Pancreas (tissue), 10 donors: Measurements from ENCODE around the gene ASGR1. TPM values are rescaled to one million over a fixed set of nuclear protein-coding genes. Genes with fewer than 3 reads are reported as not detected.

ENCODE experiments used
- ATAC-seq, 4 donors: fragments of 200-7000 bp; cut with Tn5 transposase; one replicate each; pipeline versions ENCODE4 v1.8.0 to v1.9.1; 2020; ENCODE audit warnings: mild to moderate bottlenecking in 4 of 4, moderate library complexity in 4 of 4
- DNase-seq, 6 donors: peaks; one replicate each; pipeline ENCODE4 v3.0.0-alpha.2; 2020
- FAIRE-seq: peaks from 2 replicates; lab custom pipeline; 2012; peaks lifted over from hg19 to GRCh38; lab: Jason Lieb, UNC
- H3K27ac ChIP-seq, 4 donors: fragments of 200-600 bp; sonication (generic); 1 replicate in 3 of 4; 2 replicates in 1 of 4; pipeline versions ENCODE4 v1.5.0 to v1.8.0; 2020
- H3K27me3 ChIP-seq, 4 donors: fragments of 200-600 bp; one replicate each; pipeline ENCODE4 v1.8.0; 2021
- H3K36me3 ChIP-seq, 3 donors: fragments of 200-600 bp; sonication (generic) in 1 of 3; one replicate each; pipeline versions ENCODE4 v1.5.0 to v1.8.0; 2020 to 2021
- H3K4me1 ChIP-seq, 3 donors: fragments of 200-600 bp; one replicate each; pipeline ENCODE4 v1.8.0; 2021
- H3K4me3 ChIP-seq, 4 donors: fragments of 200-600 bp; sonication (generic) in 2 of 4; one replicate each; pipeline versions ENCODE4 v1.5.0 to v1.8.0; 2020 to 2021
- H3K9me3 ChIP-seq, 4 donors: fragments of 200-600 bp; one replicate each; pipeline ENCODE4 v1.8.0; 2021
- CTCF ChIP-seq, 4 donors: fragments of 200-600 bp; sonication (generic) in 3 of 4; IDR thresholded peaks; one replicate each; pipeline versions ENCODE4 v1.5.0 to v1.8.0; 2021; ENCODE audit warnings: antibody characterized with exemption in 4 of 4
- WGBS, 2 donors: extraction: QIAGEN DNeasy Blood & Tissue Kit; methylation state at CpG; one replicate each; pipeline ENCODE4 v1.1.7; 2013; 5-methylcytosine and 5-hydroxymethylcytosine counted together
- intact Hi-C, 3 donors: fragments of 100-400 bp; cut with DNase I; formaldehyde crosslinking; loops; one replicate each; pipeline versions ENCODE4 v1.11.1 to v1.14.2; 2022
- polyA plus RNA-seq, 2 donors: library from polyadenylated mRNA; stranded (reverse); fragments of 200-250 nt; gene quantifications; one replicate each; pipeline ENCODE4 v1.2.3, GENCODE V29; 2013
- total RNA-seq, 6 donors: library from RNA; stranded (reverse); fragmentation: NEBNext Ultra II Directional in 4 of 6; extraction: Animal tissue kit (Norgen Biotek cat#: 25700) in 4 of 6; gene quantifications; one replicate each; pipeline versions ENCODE4 v1.2.1 to v1.2.4, GENCODE V29; 2021 to 2023
- donor health status: healthy with polysubstance abuse.
- donor health status: DM: no; HTN: no; CAD: no; lungs with moderate emphysema.
- donor health status: DM: no; HTN: no; CAD: no.
- donor health status: control.
- donor health status: control.
- donor health status: Bipolar disorder and iron deficiency.
- donor health status: DM: yes; HTN: yes; CAD: no.
- donor health status: DM: no; HTN: no; CAD: no.
- donor health status: DM: no; HTN: no; CAD: no.
- donor health status: DM: yes; HTN: yes; CAD: no.

The ASGR1 gene
- total and polyA plus RNA-seq, 8 donors = 0.28 to 2.6 (median 0.64) TPM; not detected in 1

GRCh38 chr17:7222093-7222971 lies 43.2 kb upstream of the ASGR1 start:
- H3K4me3 ChIP-seq = peak overlapping the region in 1 of 4 donors; percentile 100
- 69 to 78% methylated on average over 15 of the region's 15 CpGs for WGBS, 2 donors
- H3K4me1 ChIP-seq = peaks cover 12 to 25% (median 14%) of the 10 kb centered on the region in 3 donors
- FAIRE-seq (no peak), ATAC-seq (no peak), DNase-seq (peak in 2 of 6 donors; percentile 6 to 39)
- H3K27ac ChIP-seq = peak overlapping the region in 1 of 4 donors; percentile 10
- H3K27me3 ChIP-seq = no peaks in the 10 kb centered on the region
- no peak for TF ChIP-seq CTCF (IDR thresholded peaks at IDR 0.05)
- no peaks in the 10 kb centered on the region for H3K9me3 ChIP-seq
- intact Hi-C loops = no loop called here
- H3K36me3 ChIP-seq = peaks cover 11 to 48% (median 16%) of the 10 kb centered on the region in 3 donors

DNA sequence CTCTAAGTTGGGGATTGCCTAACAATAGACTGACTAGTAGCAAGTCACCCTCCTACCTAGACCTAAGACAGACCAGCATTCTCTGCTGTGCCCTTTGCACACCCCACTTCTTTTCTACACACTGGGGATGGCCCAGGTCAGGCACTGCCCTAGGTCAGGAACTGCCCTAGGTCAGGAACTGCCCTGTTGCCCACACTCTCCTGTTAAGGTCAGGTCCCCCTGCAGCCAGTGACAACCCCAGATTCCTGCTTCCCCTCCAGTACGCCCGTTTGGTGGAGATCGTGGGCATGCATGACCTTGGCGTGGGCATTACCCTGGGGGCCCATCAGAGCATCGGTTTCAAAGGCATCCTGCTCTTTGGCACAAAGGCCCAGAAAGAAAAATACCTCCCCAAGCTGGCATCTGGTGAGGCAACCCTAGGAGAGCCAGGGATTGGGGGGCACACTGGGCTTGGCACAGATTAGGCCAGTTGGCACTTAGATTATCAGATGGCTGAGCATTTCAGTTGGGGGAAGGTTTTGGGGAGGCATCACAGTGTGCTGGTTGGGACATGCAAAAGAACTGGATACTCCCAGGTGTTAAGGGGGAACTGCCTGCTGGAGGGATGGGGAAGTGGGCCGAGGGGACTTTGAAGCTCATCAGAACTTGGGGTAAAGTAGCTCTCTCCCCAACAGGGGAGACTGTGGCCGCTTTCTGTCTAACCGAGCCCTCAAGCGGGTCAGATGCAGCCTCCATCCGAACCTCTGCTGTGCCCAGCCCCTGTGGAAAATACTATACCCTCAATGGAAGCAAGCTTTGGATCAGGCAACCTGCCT lies 42.3 kb upstream of the ASGR1 start:
- WGBS, 2 donors = 46 to 52% methylated on average over 10 of the region's 10 CpGs
- intact Hi-C loops = no loop called here
- Histone ChIP-seq H3K27ac (peak overlapping the region; percentile 97 to 100 (median 100)), H3K27me3 (no peaks in the 10 kb centered on the region), H3K36me3 (peaks cover 11 to 45% (median 16%) of the 10 kb centered on the region in 3 donors), H3K4me1 (peaks cover 12 to 25% (median 14%) of the 10 kb centered on the region in 3 donors), H3K4me3 (peak overlapping the region in 3 of 4 donors; percentile 45 to 100 (median 97)), H3K9me3 (no peaks in the 10 kb centered on the region)
- peak in 1 of 6 donors; percentile 36 for DNase-seq
- TF ChIP-seq CTCF (IDR thresholded peaks at IDR 0.05) = no peak
- FAIRE-seq = no peak
- no peak for ATAC-seq

DNA sequence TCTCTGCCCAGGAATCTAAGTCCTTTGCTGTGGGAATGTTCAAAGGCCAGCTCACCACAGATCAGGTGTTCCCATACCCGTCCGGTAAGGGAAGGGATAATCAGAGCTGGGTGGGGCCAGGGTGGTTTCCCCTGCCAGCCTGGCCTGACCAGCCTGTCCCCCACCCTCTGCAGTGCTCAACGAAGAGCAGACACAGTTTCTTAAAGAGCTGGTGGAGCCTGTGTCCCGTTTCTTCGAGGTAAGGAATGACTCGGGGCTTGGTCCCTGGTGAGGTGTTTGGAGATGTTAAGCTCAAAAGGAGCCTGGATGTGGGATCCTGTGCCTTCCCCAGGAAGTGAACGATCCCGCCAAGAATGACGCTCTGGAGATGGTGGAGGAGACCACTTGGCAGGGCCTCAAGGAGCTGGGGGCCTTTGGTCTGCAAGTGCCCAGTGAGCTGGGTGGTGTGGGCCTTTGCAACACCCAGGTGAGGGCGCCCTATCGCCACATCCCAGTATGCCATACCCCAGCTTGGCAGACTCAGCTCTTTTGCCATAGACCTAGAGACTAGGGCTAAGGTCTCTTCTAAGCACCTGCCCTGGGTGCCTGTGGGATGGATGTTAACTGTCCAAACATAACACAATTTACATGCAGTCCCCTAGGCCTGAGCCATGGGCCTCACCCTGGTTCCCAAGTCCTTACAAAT lies 41.6 kb upstream of the ASGR1 start:
- Histone ChIP-seq H3K4me3 (peak overlapping the region; percentile 45 to 100 (median 94)), H3K9me3 (no peaks in the 10 kb centered on the region), H3K27me3 (no peaks in the 10 kb centered on the region), H3K4me1 (peaks cover 12 to 25% (median 14%) of the 10 kb centered on the region in 3 donors), H3K36me3 (peaks cover 11 to 43% (median 16%) of the 10 kb centered on the region in 3 donors), H3K27ac (peak overlapping the region; percentile 97 to 100 (median 100))
- no peak for TF ChIP-seq CTCF (IDR thresholded peaks at IDR 0.05)
- DNase-seq (peak in 5 of 6 donors; percentile 67 to 87 (median 74)), ATAC-seq (peak; percentile 20 to 55 (median 43)), FAIRE-seq (no peak)
- 7 to 10% methylated on average over 11 of the region's 11 CpGs for WGBS, 2 donors
- intact Hi-C loops = no loop called here

DNA sequence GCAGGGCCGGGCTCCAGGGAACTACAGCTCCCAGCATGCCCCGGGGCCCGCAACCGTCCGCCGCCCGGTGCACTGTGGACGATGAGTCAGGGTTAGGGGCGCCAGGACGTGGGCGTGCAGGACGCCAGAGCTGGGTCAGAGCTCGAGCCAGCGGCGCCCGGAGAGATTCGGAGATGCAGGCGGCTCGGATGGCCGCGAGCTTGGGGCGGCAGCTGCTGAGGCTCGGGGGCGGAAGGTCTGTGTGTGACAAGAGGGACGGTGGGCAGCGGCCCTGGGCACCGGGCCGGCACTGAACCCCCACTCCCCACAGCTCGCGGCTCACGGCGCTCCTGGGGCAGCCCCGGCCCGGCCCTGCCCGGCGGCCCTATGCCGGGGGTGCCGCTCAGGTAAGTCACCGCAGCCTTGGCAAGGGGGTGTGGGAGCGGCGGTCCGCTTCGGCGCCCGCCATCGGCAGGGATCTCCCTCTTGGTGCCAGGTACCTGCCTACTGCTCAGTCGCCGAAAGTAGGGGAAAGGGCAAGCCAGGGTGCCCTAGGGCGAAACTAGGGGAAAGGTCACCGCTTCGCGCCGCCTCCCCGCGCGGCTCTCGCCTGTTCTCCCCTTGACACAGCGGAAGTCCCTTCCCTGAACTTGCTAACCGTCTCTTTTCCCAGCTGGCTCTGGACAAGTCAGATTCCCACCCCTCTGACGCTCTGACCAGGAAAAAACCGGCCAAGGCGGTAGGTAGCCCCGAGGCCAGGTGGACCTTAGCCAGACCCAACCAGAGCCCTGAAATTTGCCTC lies 40.8 kb upstream of the ASGR1 start, which contains the start of the genes ACADVL and DLG4:
TSS of gene ACADVL (plus strand) at position 127 of the 781 bp plus-strand sequence. CDS start at position 174, 47 bp downstream.
TSS of gene DLG4 (minus strand) at position 25 of the 781 bp plus-strand sequence.
- peak; percentile 29 for FAIRE-seq
- peaks cover 12 to 25% (median 14%) of the 10 kb centered on the region in 3 donors for H3K4me1 ChIP-seq

More for the DNA sequence above, 40.8 kb upstream of the ASGR1 start, which contains the start of the genes ACADVL and DLG4:
- ATAC-seq (peak; percentile 77 to 84 (median 83)), DNase-seq (peak; percentile 89 to 97 (median 94))
- peak within 1 kb of the TSS; percentile 45 to 100 (median 94) for H3K4me3 ChIP-seq
- WGBS, 2 donors = 0 to 1% methylated on average over 46 to 63 of the region's 63 CpGs
- H3K9me3 ChIP-seq = no peaks in the 10 kb centered on the region
- intact Hi-C loops = no loop called here
- peak within 1 kb of the TSS; percentile 97 to 100 (median 100) for H3K27ac ChIP-seq
- no peaks in the 10 kb centered on the region for H3K27me3 ChIP-seq
- no peak for TF ChIP-seq CTCF (IDR thresholded peaks at IDR 0.05)
- H3K36me3 ChIP-seq = peaks cover 11 to 36% (median 16%) of the 10 kb centered on the region in 3 donors
